Measurements from ENCODE around the gene MMADHC. TPM values are rescaled to one million over a fixed set of nuclear protein-coding genes. Genes with fewer than 3 reads are reported as not detected.

MMADHC gene
- total and polyA plus RNA-seq, 4 donors, result 67.8 to 97.5 (median 88.0) TPM

- no peak overlapping the region for H3K27ac ChIP-seq (ENCODE audit: low read depth in 1 of 2, low read length in 2 of 2)
- no peaks in the 10 kb centered on the region for H3K36me3 ChIP-seq (ENCODE audit: control insufficient read depth in 4 of 4, insufficient read depth in 3 of 4, low read depth in 1 of 4, low read length in 3 of 4)
- no peak overlapping the region for H3K4me3 ChIP-seq (ENCODE audit: low read depth in 1 of 3, low read length in 3 of 3)
- H3K4me1 ChIP-seq (ENCODE audit: control insufficient read depth in 4 of 4, insufficient read depth in 4 of 4, low read length in 3 of 4), result no peaks in the 10 kb centered on the region
- DNase-seq (ENCODE audit: low spot score), result no peak
- H3K9me3 ChIP-seq (ENCODE audit: control insufficient read depth in 4 of 4, low read length in 3 of 4), result no peaks in the 10 kb centered on the region
- WGBS, result 89% methylated on average over 2 of the region's 2 CpGs
- TF ChIP-seq ZBTB33 (IDR thresholded peaks at IDR 0.05) (no peak), RXRA (IDR thresholded peaks at IDR 0.05) (no peak), FOXA1 (IDR thresholded peaks at IDR 0.05) (no peak), CTCF (IDR thresholded peaks at IDR 0.05; ENCODE audit: low read depth, low read length, missing input control) (no peak), MAX (IDR thresholded peaks at IDR 0.05) (no peak), RAD21 (IDR thresholded peaks at IDR 0.05) (no peak), ATF3 (IDR thresholded peaks at IDR 0.05) (no peak), TAF1 (conservative IDR thresholded peaks at IDR 0.05) (no peak), JUND (IDR thresholded peaks at IDR 0.05) (no peak), GABPA (IDR thresholded peaks at IDR 0.05 in 1 of 2, conservative IDR thresholded peaks at IDR 0.05 in 1 of 2) (no peak), NR2F2 (IDR thresholded peaks at IDR 0.05) (no peak), HNF4A (conservative IDR thresholded peaks at IDR 0.05) (no peak), SP1 (IDR thresholded peaks at IDR 0.05) (no peak), FOXA2 (IDR thresholded peaks at IDR 0.05) (no peak), EGR1 (IDR thresholded peaks at IDR 0.05; ENCODE audit: low read depth in 2 of 2) (no peak), HNF4G (IDR thresholded peaks at IDR 0.05) (no peak), YY1 (IDR thresholded peaks at IDR 0.05) (no peak), REST (IDR thresholded peaks at IDR 0.05) (no peak)
- no peak overlapping the region for H3K9ac ChIP-seq (ENCODE audit: low read depth in 1 of 2, low read length in 2 of 2)
- no peaks in the 10 kb centered on the region for H3K27me3 ChIP-seq (ENCODE audit: control insufficient read depth in 4 of 4, insufficient read depth in 4 of 4, low read length in 3 of 4)
Measured at GRCh38 chr2:149625671-149626070, 38.1 kb upstream of the MMADHC start.

All from liver (tissue), 9 donors.